Heart right ventricle (tissue), 16 donors: ENCODE results near the gene MRPL4. TPM values are rescaled to one million over a fixed set of nuclear protein-coding genes. Genes with fewer than 3 reads are reported as not detected.

Experiments used
- ATAC-seq, 8 donors: fragments of 200-7000 bp; cut with Tn5 transposase; one replicate each; pipeline ENCODE4 v1.9.1; 2020; ENCODE audit warnings: mild to moderate bottlenecking in 8 of 8, moderate library complexity in 8 of 8, moderate number of reproducible peaks in 1 of 8
- DNase-seq, 2 donors: peaks; one replicate each; pipeline ENCODE4 v3.0.0-alpha.2; 2020
- H3K27ac ChIP-seq, 10 donors: fragments of 200-600 bp; sonication (generic) in 2 of 10; one replicate each; pipeline versions ENCODE4 v1.5.0 to v1.8.0; 2020 to 2022; ENCODE audit warnings: mild to moderate bottlenecking in 3 of 10
- H3K27me3 ChIP-seq, 7 donors: fragments of 200-600 bp; one replicate each; pipeline ENCODE4 v1.8.0; 2021 to 2022; ENCODE audit warnings: mild to moderate bottlenecking in 2 of 7
- H3K36me3 ChIP-seq, 9 donors: fragments of 200-600 bp; sonication (generic) in 1 of 9; one replicate each; pipeline versions ENCODE4 v1.5.0 to v1.8.0; 2020 to 2022; ENCODE audit warnings: mild to moderate bottlenecking in 2 of 9
- H3K4me1 ChIP-seq, 9 donors: fragments of 200-600 bp; sonication (generic) in 1 of 9; one replicate each; pipeline versions ENCODE4 v1.5.0 to v1.8.0; 2020 to 2022; ENCODE audit warnings: mild to moderate bottlenecking in 4 of 9
- H3K4me3 ChIP-seq, 10 donors: fragments of 200-600 bp; sonication (generic) in 2 of 10; one replicate each; pipeline versions ENCODE4 v1.5.0 to v1.8.0; 2020 to 2022; ENCODE audit warnings: mild to moderate bottlenecking in 7 of 10, moderate library complexity in 2 of 10
- H3K9me3 ChIP-seq, 11 donors: fragments of 200-600 bp in 10 of 11; sonication (generic) in 2 of 11; one replicate each; pipeline versions ENCODE4 v1.5.0 to v1.8.0; 2013 to 2022; ENCODE audit warnings: mild to moderate bottlenecking in 2 of 11, control low read depth in 1 of 11, moderate library complexity in 1 of 11
- whole genome bisulfite sequencing, 2 donors: extraction: QIAGEN DNeasy Blood & Tissue Kit; methylation state at CpG; one replicate each; pipeline ENCODE4 v1.1.7; 2013; ENCODE audit warnings: inconsistent platforms in 1 of 2; 5-methylcytosine and 5-hydroxymethylcytosine counted together
- intact Hi-C, 10 donors: fragments of 100-400 bp; cut with DNase I; formaldehyde crosslinking; loops; one replicate each; pipeline versions ENCODE4 v1.11.1 to v1.14.2; 2022
- polyA plus RNA-seq, 2 donors: library from polyadenylated mRNA; stranded (reverse); fragments of 200-250 nt; gene quantifications; one replicate each; pipeline ENCODE4 v1.2.3, GENCODE V29; 2013
- total RNA-seq, 10 donors: library from RNA; stranded (reverse); fragmentation: NEBNext Ultra II Directional in 3 of 10; extraction: Animal tissue kit (Norgen Biotek cat#: 25700) in 3 of 10; gene quantifications; one replicate each; pipeline versions ENCODE4 v1.2.1 to v1.2.4, GENCODE V29; 2021 to 2023
- TF ChIP-seq, protein P1 (sequence below), 9 donors: fragments of 200-600 bp; sonication (generic) in 2 of 9; IDR thresholded peaks; one replicate each; pipeline versions ENCODE4 v1.5.0 to v1.8.0; 2021 to 2022; ENCODE audit warnings: antibody characterized with exemption in 9 of 9, mild to moderate bottlenecking in 5 of 9, moderate library complexity in 1 of 9
- donor health status: Arrhythmogenic right ventricular cardiomyopathy.
- donor health status: ischemic (EF 13 %, LVEDD 7.1; RV severe dilation, severe dysfunction).
- donor health status: healthy with polysubstance abuse.
- donor health status: DM: no; HTN: yes; CAD: no.
- donor health status: DM: no; HTN: no; CAD: no.
- donor health status: ischemic (EF 25% LVEDD 6.9; RV normal size, moderate dysfunction).
- donor health status: ischemic (EF 25% LVEDD 5.7; RV mildly dilated, moderate dysfunction).
- donor health status: healthy.
- donor health status: DM: yes; HTN: yes; CAD: no.
- donor health status: Ischemic cardiomyopathy.
- donor health status: ischemic (EF 35%, LVEDD 5.7; RV mildly dilated, moderate dysfunction).
- donor health status: nonischemic (EF 11% LVEDD 7.7; RV severe dilation, severe dysfunction).
- donor health status: DM: yes; HTN: yes; CAD: no.
- donor health status: PGD.
- donor health status: ischemic (EF 29% LVEDD 5.4; RV normal size, mild dysfunction).
- donor health status: nonischemic (EF 23%, LVEDD 6.1; RV moderate dilation, normal function).

MRPL4 gene
- total and polyA plus RNA-seq, 12 donors, result 29.0 to 101 (median 69.0) TPM

DNA sequence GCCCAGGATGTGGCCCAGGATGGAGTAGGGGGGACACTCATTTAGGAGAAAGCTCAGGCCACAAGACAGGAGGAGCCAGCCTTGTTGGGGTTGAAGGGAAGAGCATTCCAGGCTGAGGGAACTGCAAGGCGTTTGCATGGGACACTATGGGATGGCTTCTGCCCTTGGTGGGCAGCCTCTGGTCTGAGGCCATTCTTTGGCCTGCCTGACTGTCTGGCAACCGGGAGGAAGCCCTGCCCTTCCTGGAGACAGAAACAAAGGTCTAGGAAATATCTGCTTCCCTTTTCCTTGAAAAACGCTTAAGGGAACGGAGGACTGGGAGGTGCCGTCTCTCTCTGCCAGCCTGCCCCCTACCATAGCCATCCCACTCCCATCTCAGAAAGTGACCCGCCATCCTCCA is 16.1 kb downstream of the MRPL4 start:
- intact Hi-C loops, result loop anchor here in 6 of 10 donors (1.0 to 5.0 kb wide), 5 partner anchors 64 to 123 kb away; partner anchors contain the start of gene RAVER1 (in 1 of the 6)
- Histone ChIP-seq H3K27me3 (peaks cover 0 to 19% (median 3%) of the 10 kb centered on the region in 7 donors), H3K36me3 (peaks cover 0 to 4% (median 0%) of the 10 kb centered on the region in 9 donors), H3K4me3 (no peak overlapping the region), H3K9me3 (no peaks in the 10 kb centered on the region), H3K4me1 (peaks cover 7 to 57% (median 46%) of the 10 kb centered on the region in 9 donors), H3K27ac (peak overlapping the region; percentile 62 to 99 (median 91))
- ATAC-seq (peak in 7 of 8 donors; percentile 8 to 40 (median 23)), DNase-seq (no peak)
- TF ChIP-seq, protein P1, sequence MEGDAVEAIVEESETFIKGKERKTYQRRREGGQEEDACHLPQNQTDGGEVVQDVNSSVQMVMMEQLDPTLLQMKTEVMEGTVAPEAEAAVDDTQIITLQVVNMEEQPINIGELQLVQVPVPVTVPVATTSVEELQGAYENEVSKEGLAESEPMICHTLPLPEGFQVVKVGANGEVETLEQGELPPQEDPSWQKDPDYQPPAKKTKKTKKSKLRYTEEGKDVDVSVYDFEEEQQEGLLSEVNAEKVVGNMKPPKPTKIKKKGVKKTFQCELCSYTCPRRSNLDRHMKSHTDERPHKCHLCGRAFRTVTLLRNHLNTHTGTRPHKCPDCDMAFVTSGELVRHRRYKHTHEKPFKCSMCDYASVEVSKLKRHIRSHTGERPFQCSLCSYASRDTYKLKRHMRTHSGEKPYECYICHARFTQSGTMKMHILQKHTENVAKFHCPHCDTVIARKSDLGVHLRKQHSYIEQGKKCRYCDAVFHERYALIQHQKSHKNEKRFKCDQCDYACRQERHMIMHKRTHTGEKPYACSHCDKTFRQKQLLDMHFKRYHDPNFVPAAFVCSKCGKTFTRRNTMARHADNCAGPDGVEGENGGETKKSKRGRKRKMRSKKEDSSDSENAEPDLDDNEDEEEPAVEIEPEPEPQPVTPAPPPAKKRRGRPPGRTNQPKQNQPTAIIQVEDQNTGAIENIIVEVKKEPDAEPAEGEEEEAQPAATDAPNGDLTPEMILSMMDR (IDR thresholded peaks at IDR 0.05), result no peak
- 54 to 69% methylated on average over 6 of the region's 6 CpGs for WGBS, 2 donors

DNA sequence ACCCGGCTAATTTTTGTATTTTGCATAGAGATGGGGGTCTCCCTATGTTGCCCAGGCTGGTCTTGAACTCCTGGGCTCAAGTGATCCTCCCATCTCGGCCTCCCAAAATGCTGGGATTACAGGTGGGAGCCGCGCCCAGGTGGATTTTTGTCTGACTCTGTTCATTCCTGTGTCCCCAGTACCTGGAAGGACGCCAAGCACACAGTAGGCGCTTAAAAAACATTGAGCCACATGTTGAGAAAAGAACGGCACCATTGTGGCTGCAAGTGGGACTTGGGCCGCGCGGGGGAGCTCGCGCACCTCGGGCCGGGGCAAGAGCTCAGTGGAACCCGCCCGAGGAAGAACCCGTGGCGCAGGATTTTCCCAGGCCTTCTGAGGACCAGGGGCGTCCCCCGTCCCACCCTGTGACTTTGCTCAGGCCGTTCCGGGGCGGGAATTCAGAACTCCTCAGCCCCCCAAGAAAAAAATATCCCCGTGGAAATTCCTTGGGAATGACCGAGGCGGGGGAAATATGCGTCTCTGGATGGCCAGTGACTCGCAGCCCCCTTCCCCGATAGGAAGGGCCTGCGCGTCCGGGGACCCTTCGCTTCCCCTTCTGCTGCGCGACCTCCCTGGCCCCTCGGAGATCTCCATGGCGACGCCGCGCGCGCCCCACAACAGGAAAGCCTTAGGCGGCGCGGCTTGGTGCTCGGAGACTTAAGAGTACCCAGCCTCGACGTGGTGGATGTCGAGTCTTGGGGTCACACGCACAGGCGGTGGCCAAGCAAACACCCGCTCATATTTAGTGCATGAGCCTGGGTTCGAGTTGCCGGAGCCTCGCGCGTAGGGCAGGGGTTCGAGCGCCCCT is 17.5 kb downstream of the MRPL4 start:
- Histone ChIP-seq H3K4me3 (peak overlapping the region; percentile 12 to 78 (median 58)), H3K4me1 (peaks cover 7 to 70% (median 46%) of the 10 kb centered on the region in 9 donors), H3K27ac (peak overlapping the region; percentile 87 to 99 (median 91)), H3K9me3 (no peaks in the 10 kb centered on the region), H3K27me3 (peaks cover 0 to 19% (median 3%) of the 10 kb centered on the region in 7 donors), H3K36me3 (peaks cover 0 to 16% (median 0%) of the 10 kb centered on the region in 9 donors)
- TF ChIP-seq, protein P1 (IDR thresholded peaks at IDR 0.05), result peak; percentile 94 to 99 (median 97)
- intact Hi-C loops, result loop anchor here (1.0 to 10.0 kb wide), 7 partner anchors 48 to 121 kb away; partner anchors contain the start of genes RAVER1 (in 6 of the 10), ICAM3 (in 2 of the 10) and FDX2 (in 1 of the 10)
- ATAC-seq (peak; percentile 74 to 91 (median 88)), DNase-seq (peak; percentile 89 to 91)
- 4% methylated on average over 59 of the region's 59 CpGs for WGBS, 2 donors

DNA sequence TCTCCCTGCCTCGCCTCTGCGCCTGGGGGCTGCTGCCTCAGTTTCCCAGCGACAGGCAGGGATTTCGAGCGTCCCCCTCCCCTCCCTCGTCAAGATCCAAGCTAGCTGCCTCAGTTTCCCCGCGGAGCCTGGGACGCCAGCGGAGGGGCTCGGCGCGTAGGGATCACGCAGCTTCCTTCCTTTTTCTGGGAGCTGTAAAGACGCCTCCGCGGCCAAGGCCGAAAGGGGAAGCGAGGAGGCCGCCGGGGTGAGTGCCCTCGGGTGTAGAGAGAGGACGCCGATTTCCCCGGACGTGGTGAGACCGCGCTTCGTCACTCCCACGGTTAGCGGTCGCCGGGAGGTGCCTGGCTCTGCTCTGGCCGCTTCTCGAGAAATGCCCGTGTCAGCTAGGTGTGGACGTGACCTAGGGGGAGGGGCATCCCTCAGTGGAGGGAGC is 18.2 kb downstream of the MRPL4 start:
- H3K4me3 ChIP-seq, result peak overlapping the region; percentile 12 to 78 (median 58)
- ATAC-seq (peak; percentile 54 to 69 (median 60)), DNase-seq (peak; percentile 72 to 73)
- H3K4me1 ChIP-seq, result peaks cover 7 to 75% (median 46%) of the 10 kb centered on the region in 9 donors
- H3K27me3 ChIP-seq, result peaks cover 0 to 19% (median 3%) of the 10 kb centered on the region in 7 donors
- peak overlapping the region; percentile 87 to 99 (median 91) for H3K27ac ChIP-seq
- 3 to 6% methylated on average over 37 of the region's 37 CpGs for WGBS, 2 donors
- H3K9me3 ChIP-seq, result no peaks in the 10 kb centered on the region
- intact Hi-C loops, result loop anchor here in 6 of 10 donors (5.0 to 10.0 kb wide), 3 partner anchors 47 to 65 kb away; partner anchors contain the start of genes RAVER1 (in 5 of the 6), ICAM3 (in 2 of the 6) and FDX2 (in 1 of the 6)
- peaks cover 0 to 22% (median 0%) of the 10 kb centered on the region in 9 donors for H3K36me3 ChIP-seq
- TF ChIP-seq, protein P1 (IDR thresholded peaks at IDR 0.05), result no peak
